Epithelial cell of prostate (primary cell): ENCODE data around the gene MPND.
A peak's percentile ranks its signal among the peaks of the same experiment; 100 is the strongest.
"Not testable (repeated sequence)": the region's sequence is repeated elsewhere in the genome, so short reads cannot be mapped to it uniquely, and the experiment has no call there.

ENCODE experiments used
- DNase-seq: peaks from one replicate; pipeline ENCODE4 v3.0.0-alpha.2; 2011; ENCODE audit warnings: low read depth, low spot score
- H3K27ac ChIP-seq: fragments of 450-650 bp; 2 replicates; pipeline ENCODE4 v1.5.1; 2017; ENCODE audit warnings: mild to moderate bottlenecking

The MPND gene

GRCh38 chr19:4319067-4319718 lies 24.2 kb upstream of the MPND start:
- H3K27ac ChIP-seq = no peak overlapping the region
- DNase-seq = no peak

GRCh38 chr19:4320419-4320818 lies 22.9 kb upstream of the MPND start:
- no peak for DNase-seq

GRCh38 chr19:4322942-4323665 lies 20.3 kb upstream of the MPND start:
- H3K27ac ChIP-seq = no peak overlapping the region
- no peak for DNase-seq

More at GRCh38 chr19:4320419-4320818, 22.9 kb upstream of the MPND start:
- H3K27ac ChIP-seq = no peak overlapping the region

GRCh38 chr19:4323692-4324091 lies 19.7 kb upstream of the MPND start:
- H3K27ac ChIP-seq = no peak overlapping the region
- DNase-seq = no peak

GRCh38 chr19:4324228-4324627 lies 19.1 kb upstream of the MPND start:
- no peak for DNase-seq
- H3K27ac ChIP-seq = no peak overlapping the region

GRCh38 chr19:4326215-4326836 lies 17.0 kb upstream of the MPND start:
- no peak for DNase-seq
- H3K27ac ChIP-seq = no peak overlapping the region

GRCh38 chr19:4326837-4327251 lies 16.5 kb upstream of the MPND start:
- no peak overlapping the region for H3K27ac ChIP-seq
- DNase-seq = no peak

GRCh38 chr19:4327252-4327876 lies 16.0 kb upstream of the MPND start:
- no peak for DNase-seq
- H3K27ac ChIP-seq = no peak overlapping the region

GRCh38 chr19:4327877-4328242 lies 15.5 kb upstream of the MPND start:
- no peak for DNase-seq
- no peak overlapping the region for H3K27ac ChIP-seq

GRCh38 chr19:4328243-4328990 lies 14.9 kb upstream of the MPND start:
- no peak for DNase-seq
- no peak overlapping the region for H3K27ac ChIP-seq

GRCh38 chr19:4328991-4329681 lies 14.2 kb upstream of the MPND start:
- not testable (repeated sequence) for DNase-seq, H3K27ac ChIP-seq

GRCh38 chr19:4329858-4330257 lies 13.5 kb upstream of the MPND start:
- no peak for DNase-seq

GRCh38 chr19:4334929-4335570 lies 8.3 kb upstream of the MPND start:
- DNase-seq = no peak
- H3K27ac ChIP-seq = no peak overlapping the region

More at GRCh38 chr19:4329858-4330257, 13.5 kb upstream of the MPND start:
- no peak overlapping the region for H3K27ac ChIP-seq

- H3K27ac ChIP-seq = peak overlapping the region; percentile 67
- no peak for DNase-seq
Measured at GRCh38 chr19:4337906-4338440, 5.4 kb upstream of the MPND start.

- H3K27ac ChIP-seq = peak within 1 kb of the TSS; percentile 67
- DNase-seq = peak; percentile 37
Measured at GRCh38 chr19:4338441-4339355, 4.7 kb upstream of the MPND start, which contains the start of gene STAP2. STAP2 (minus strand) TSS chr19:4338827; CDS start chr19:4338753, 74 bp downstream.

GRCh38 chr19:4342314-4342614 lies 1.1 kb upstream of the MPND start:
- DNase-seq = no peak
- H3K27ac ChIP-seq = peak overlapping the region; percentile 68

- DNase-seq = peak; percentile 100
- H3K27ac ChIP-seq = peak overlapping the region; percentile 68
Measured at GRCh38 chr19:4342615-4343369, 570 bp upstream of the MPND start.
